Measurements from ENCODE around the gene DNAJC12.

- TF ChIP-seq CTCF (IDR thresholded peaks at IDR 0.05 in 8 of 11, conservative IDR thresholded peaks at IDR 0.05 in 3 of 11) (no peak), POLR2AphosphoS5 (IDR thresholded peaks at IDR 0.05) (no peak)
Measured at GRCh38 chr10:67772894-67773511, 65.0 kb downstream of the DNAJC12 start.

Measured in spleen (tissue), 7 donors.